GM21786 (cell line): ENCODE results near the gene ABI1.
"Not testable (repeated sequence)": the region's sequence is repeated elsewhere in the genome, so short reads cannot be mapped to it uniquely, and the experiment has no call there.

Source experiments
- ATAC-seq: cut with Tn5 transposase; IDR thresholded peaks from one replicate; pipeline ENCODE4 v1.9.1; 2021; ENCODE audit not compliant: unreplicated experiment

Gene ABI1

DNA sequence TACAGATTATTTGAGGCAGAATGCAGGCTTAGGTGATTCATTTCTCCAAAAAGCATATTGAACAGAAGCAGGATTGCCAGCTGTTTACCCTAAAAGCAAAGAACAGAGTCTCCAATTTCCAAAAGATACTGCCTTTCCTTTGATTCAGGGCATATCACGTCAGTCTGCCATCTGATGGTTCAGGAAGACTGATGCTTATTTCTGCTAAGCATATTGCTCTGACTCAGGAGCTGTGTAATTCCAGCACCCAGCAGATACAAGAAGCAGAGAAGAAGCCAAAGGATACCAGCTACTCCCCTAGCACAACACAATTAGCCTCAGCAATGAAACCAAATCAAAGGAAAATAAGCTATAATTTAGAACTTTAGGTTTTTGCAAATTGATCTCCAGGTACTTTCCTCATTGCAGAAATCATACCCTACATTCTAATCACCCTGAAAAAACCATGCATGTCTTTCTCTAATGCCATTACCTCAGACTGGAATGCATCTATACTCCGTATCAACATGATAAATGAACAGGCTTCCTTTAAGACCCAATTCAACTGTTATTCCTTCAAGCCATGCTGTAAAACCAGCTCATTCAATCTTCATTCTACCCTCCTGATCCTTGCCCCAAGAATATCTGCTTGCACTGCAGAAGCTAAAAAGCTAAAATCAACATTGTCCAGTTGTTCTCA, 55.1 kb downstream of the ABI1 start:
- no peak for ATAC-seq

- no peak for ATAC-seq
Observed at GRCh38 chr10:26804418-26805393, 56.1 kb downstream of the ABI1 start.

GRCh38 chr10:26803849-26804248, 56.9 kb downstream of the ABI1 start:
- no peak for ATAC-seq

GRCh38 chr10:26802527-26802926, 58.2 kb downstream of the ABI1 start:
- no peak for ATAC-seq

DNA sequence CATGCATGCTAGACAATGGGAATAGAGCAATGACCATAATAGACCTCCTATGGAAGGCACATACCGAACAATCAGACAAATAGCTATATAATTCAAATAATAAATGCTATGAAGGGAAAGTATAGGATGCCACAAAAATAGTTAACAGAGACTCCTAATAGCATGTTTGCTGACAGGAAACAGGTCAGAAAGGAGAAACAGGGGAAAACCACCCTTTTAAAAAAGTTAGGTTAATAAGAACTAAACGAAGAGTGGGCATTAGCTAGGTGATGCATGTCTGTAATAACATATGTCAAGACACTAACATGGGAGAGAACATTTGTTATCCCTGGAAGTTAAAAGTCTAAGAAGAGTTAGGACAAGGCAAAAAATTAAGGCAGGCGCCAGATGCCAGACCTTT, 58.9 kb downstream of the ABI1 start:
- no peak for ATAC-seq

- ATAC-seq = no peak
Observed at GRCh38 chr10:26801274-26801673, 59.5 kb downstream of the ABI1 start.

DNA sequence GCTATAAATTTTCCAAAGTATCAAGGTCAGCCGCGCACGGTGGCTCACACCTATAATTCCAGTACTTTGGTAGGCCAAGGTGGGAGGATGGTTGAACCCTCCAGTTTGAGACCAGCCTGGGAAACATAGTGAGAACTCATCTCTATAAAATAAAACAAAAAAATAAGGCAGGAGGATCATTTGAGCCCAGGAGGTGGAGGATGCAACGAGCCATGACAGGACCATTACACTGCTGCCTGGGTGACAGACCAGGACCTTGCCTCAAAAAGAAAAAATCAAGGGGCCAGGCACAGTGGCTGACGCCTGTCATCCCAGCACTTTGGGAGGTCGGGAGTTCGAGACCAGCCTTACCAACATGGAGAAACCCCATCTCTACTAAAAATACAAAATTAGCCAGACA, 60.3 kb downstream of the ABI1 start:
- no peak for ATAC-seq

DNA sequence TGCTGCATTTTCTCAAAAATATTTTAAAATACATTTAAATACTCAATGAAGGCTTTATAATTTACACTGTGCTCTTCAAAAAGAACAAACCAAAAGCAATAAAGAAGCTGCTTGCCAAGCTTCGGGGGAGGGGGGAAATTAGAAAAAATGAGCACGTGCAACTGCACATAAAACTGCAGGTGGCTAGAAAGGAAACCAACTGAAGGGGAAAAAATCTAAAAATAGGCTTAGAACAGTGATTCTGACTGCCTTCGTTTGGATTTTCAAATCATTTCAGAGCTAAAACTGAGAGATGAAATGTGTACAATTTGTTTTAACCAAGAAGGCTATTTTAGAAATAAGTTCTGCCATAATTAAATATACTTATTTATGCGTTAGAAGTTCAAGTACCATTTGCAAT, 61.4 kb downstream of the ABI1 start:
- ATAC-seq = peak; percentile 46

DNA sequence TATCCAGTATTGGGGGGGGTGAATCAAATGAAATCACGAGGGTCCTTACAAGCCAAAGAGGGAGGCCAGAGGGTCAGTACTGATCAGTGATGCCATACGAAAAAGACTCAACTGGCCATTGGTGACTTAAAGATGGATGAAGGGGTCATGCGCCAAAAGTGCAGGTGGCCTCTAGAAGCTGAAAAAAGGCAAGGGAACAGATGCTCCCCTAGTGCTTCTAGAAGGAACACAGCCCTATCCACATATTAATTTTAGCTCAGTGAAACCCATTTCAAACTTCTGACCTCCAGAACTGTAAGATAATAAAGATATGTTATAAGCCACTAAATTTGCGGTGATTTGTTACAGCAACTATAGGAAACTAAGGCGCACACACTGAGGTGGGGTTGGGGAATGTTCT, 62.5 kb downstream of the ABI1 start:
- ATAC-seq = no peak

- ATAC-seq = no peak
Observed at GRCh38 chr10:26797340-26797739, 63.4 kb downstream of the ABI1 start.

DNA sequence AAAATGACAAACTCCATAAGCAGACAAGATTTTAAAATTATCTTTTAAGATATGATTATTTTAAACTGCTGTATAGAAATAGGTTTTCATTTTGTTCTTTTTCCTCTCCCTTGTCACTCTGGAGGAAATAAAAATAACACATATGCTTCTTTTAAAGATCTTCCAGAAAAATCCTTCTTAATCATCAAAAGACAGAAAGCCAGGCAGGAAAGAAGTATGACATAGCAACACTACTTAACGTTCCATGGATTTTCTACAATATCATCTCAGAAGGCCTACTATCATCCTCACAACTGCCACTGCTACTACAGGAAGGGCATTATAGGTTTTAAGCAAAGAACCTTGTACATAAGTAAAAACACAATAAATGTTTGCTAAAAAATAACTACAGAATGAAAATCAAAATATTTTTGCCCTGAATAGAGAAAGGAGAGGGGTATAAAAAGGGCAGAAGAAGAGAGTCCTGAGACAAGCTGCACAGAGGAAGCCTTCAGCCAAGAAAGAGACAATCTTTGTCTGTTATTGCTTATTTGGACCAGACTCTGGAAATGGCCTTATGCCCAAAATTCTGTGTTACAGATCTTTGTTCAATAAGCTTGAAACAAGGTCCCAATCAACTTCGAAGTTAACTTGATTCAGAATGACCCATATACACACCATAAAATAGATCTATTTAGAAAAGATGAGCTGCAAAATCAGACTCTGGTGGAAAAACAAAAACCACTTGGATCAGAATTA, 67.8 kb downstream of the ABI1 start:
- ATAC-seq = no peak

DNA sequence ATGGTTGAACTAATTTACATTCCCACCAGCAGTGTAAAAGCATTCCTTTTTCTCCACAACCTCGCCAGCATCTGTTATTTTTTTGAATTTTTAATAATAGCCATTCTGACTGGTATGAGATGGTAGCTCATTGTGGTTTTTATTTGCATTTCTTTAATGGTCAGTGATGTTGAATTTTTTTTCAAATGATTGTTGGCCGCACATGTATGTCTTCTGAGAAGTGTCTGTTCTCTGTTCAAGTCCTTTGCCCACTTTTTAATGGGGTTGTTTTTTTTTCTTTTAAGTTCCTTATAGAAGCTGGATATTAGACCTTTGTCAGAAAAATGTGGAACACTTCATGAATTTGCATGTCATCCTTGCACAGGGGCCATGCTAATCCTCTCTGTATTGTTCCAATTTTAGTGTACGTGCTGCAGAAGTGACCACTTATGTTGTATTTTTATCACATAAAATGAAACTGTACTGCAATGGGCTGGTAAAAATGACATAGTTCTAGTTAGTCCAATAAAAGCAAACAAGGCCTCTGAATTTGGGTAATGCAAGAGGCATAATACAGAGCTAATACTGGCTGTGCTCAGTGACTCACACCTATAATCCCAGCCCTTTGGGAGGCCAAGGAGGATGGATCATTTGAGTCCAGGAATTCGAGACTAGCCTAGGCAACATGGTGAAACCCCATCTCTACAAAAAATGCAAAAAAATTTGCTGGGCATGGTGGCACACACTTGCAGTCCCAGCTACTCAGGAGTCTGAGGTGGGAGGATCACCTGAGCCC, 70.3 kb downstream of the ABI1 start:
- no peak for ATAC-seq

DNA sequence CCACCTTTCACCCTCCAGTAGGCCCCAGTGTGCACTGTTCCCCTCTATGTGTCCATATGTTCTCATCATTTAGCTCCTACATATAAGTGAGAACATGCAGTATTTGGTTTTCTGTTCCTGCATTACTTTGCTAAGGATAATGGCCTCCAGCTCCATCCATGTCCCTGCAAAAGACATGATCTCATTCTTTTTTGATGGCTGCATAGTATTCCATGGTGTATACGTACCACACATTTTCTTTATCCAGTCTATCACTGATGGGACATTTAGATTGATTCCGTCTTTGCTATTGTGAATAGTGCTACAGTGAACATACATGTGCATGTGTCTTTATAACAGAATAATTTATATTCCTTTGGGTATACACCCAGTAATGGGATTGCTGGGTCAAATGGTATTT, 71.0 kb downstream of the ABI1 start:
- not testable (repeated sequence) for ATAC-seq

GRCh38 chr10:26787362-26787761, 73.4 kb downstream of the ABI1 start:
- ATAC-seq = no peak

GRCh38 chr10:26781797-26782196, 79.0 kb downstream of the ABI1 start:
- no peak for ATAC-seq

GRCh38 chr10:26780793-26781601, 79.8 kb downstream of the ABI1 start:
- ATAC-seq = peak; percentile 68

GRCh38 chr10:26780106-26780792, 80.5 kb downstream of the ABI1 start:
- ATAC-seq = peak; percentile 35

GRCh38 chr10:26779176-26779860, 81.4 kb downstream of the ABI1 start:
- ATAC-seq = no peak

DNA sequence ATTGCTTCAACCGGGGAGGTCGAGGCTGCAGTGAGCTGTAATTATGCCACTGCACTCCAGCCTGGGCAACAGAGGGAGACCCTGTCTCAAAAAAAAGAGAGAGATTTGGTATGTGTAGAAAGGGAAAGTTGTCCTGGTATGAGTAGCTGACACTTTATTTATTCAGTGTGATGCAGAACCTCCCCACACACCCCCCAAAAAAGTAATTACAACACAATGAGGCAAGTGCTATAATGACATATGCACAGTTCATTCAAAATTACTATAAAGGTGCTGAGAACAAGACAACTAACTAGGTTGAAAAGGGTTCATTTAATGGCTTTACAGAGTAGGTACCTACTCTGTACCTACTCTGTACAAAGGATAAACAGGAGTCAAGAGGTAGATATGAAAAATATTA, 83.1 kb downstream of the ABI1 start:
- no peak for ATAC-seq
